Immature natural killer cell (primary cell): ENCODE results near the gene SIN3A. TPM values are rescaled to one million over a fixed set of nuclear protein-coding genes. Genes with fewer than 3 reads are reported as not detected.
"Not testable (repeated sequence)": the region's sequence is repeated elsewhere in the genome, so short reads cannot be mapped to it uniquely, and the experiment has no call there.

Experiments used
- DNase-seq, 3 donors: peaks; one replicate each; pipeline ENCODE4 v3.0.0; 2022; ENCODE audit warnings: mixed read lengths in 1 of 3
- H3K27ac Mint-ChIP-seq, 6 donors: one replicate each; pipeline ENCODE4 v1.8.0; 2020; ENCODE audit warnings: mixed read lengths in 6 of 6, mild to moderate bottlenecking in 5 of 6, inconsistent platforms in 4 of 6, moderate library complexity in 3 of 6
- H3K27me3 Mint-ChIP-seq, 3 donors: one replicate each; pipeline ENCODE4 v1.8.0; 2020 to 2021; ENCODE audit warnings: low read depth in 3 of 3, mild to moderate bottlenecking in 3 of 3, mixed read lengths in 3 of 3, moderate library complexity in 3 of 3, inconsistent platforms in 1 of 3
- H3K36me3 Mint-ChIP-seq, 3 donors: one replicate each; pipeline ENCODE4 v1.8.0; 2020; ENCODE audit warnings: mixed read lengths in 3 of 3, inconsistent platforms in 2 of 3, mild to moderate bottlenecking in 2 of 3
- H3K4me1 Mint-ChIP-seq, 2 donors: one replicate each; pipeline ENCODE4 v1.8.0; 2020; ENCODE audit warnings: inconsistent platforms in 2 of 2, mild to moderate bottlenecking in 2 of 2, mixed read lengths in 2 of 2, moderate library complexity in 1 of 2
- H3K4me3 Mint-ChIP-seq, 5 donors: one replicate each; pipeline ENCODE4 v1.8.0; 2020; ENCODE audit warnings: mild to moderate bottlenecking in 5 of 5, mixed read lengths in 5 of 5, inconsistent platforms in 3 of 5, moderate library complexity in 3 of 5
- H3K9me3 Mint-ChIP-seq, 6 donors: one replicate each; pipeline ENCODE4 v1.8.0; 2020; ENCODE audit warnings: mild to moderate bottlenecking in 6 of 6, mixed read lengths in 6 of 6, inconsistent platforms in 4 of 6, moderate library complexity in 3 of 6
- polyA plus RNA-seq, 3 donors: library from polyadenylated mRNA; unstranded; fragments of 300-500 nt; fragmentation: Illumina TruSeq; gene quantifications; one replicate each; pipeline ENCODE4 v1.2.3, GENCODE V29; 2021

Gene SIN3A
- polyA plus RNA-seq, result 10 to 100 TPM in 2 of 3 donors, 1 to 10 TPM in 1; 8.6 to 21.2 (median 10.3) TPM

GRCh38 chr15:75451674-75452363 is at the start of gene SIN3A:
TSS of gene SIN3A (minus strand) at chr15:75451690. CDS start at chr15:75430375, 21,315 bp downstream.
- H3K4me3 Mint-ChIP-seq, result peak within 1 kb of the TSS; percentile 94 to 100 (median 97)
- DNase-seq, result peak; percentile 99
- no peaks in the 10 kb centered on the region for H3K36me3 Mint-ChIP-seq
- H3K27ac Mint-ChIP-seq, result peak within 1 kb of the TSS; percentile 98 to 100 (median 100)
- H3K4me1 Mint-ChIP-seq, result peaks cover 50 to 65% of the 10 kb centered on the region in 2 donors
- H3K9me3 Mint-ChIP-seq, result no peaks in the 10 kb centered on the region
- peaks cover 16 to 38% (median 22%) of the 10 kb centered on the region in 3 donors for H3K27me3 Mint-ChIP-seq

GRCh38 chr15:75493732-75494131 is 42.2 kb upstream of the SIN3A start:
- H3K36me3 Mint-ChIP-seq, result peaks cover 5 to 24% (median 8%) of the 10 kb centered on the region in 3 donors

GRCh38 chr15:75483961-75484360 is 32.5 kb upstream of the SIN3A start:
- Mint-ChIP-seq H3K4me3 (no peak overlapping the region), H3K4me1 (no peaks in the 10 kb centered on the region), H3K36me3 (peaks cover 5 to 15% (median 7%) of the 10 kb centered on the region in 3 donors), H3K9me3 (no peaks in the 10 kb centered on the region), H3K27me3 (peaks cover 0 to 2% (median 1%) of the 10 kb centered on the region in 3 donors), H3K27ac (peak overlapping the region in 1 of 6 donors; percentile 15)
- DNase-seq, result no peak

More at GRCh38 chr15:75493732-75494131, 42.2 kb upstream of the SIN3A start:
- Mint-ChIP-seq H3K4me1 (no peaks in the 10 kb centered on the region), H3K27me3 (peaks cover 0 to 2% (median 0%) of the 10 kb centered on the region in 3 donors), H3K4me3 (no peak overlapping the region), H3K9me3 (no peaks in the 10 kb centered on the region), H3K27ac (peak overlapping the region in 1 of 6 donors; percentile 29)
- DNase-seq, result no peak

- H3K9me3 Mint-ChIP-seq, H3K27ac Mint-ChIP-seq, DNase-seq, H3K4me1 Mint-ChIP-seq, H3K27me3 Mint-ChIP-seq, H3K4me3 Mint-ChIP-seq: not testable (repeated sequence)
- peaks cover 5 to 19% (median 8%) of the 10 kb centered on the region in 3 donors for H3K36me3 Mint-ChIP-seq
Measured at GRCh38 chr15:75483556-75483955, 32.1 kb upstream of the SIN3A start.

GRCh38 chr15:75483106-75483505 is 31.6 kb upstream of the SIN3A start:
- H3K4me3 Mint-ChIP-seq, result no peak overlapping the region
- H3K9me3 Mint-ChIP-seq, result no peaks in the 10 kb centered on the region
- peak overlapping the region in 1 of 6 donors; percentile 2 for H3K27ac Mint-ChIP-seq
- no peak for DNase-seq
- peaks cover 0 to 2% (median 1%) of the 10 kb centered on the region in 3 donors for H3K27me3 Mint-ChIP-seq
- no peaks in the 10 kb centered on the region for H3K4me1 Mint-ChIP-seq
- H3K36me3 Mint-ChIP-seq, result peaks cover 5 to 22% (median 10%) of the 10 kb centered on the region in 3 donors

- H3K27ac Mint-ChIP-seq, H3K4me3 Mint-ChIP-seq, DNase-seq, H3K9me3 Mint-ChIP-seq, H3K27me3 Mint-ChIP-seq, H3K4me1 Mint-ChIP-seq: not testable (repeated sequence)
- H3K36me3 Mint-ChIP-seq, result peaks cover 0 to 18% (median 7%) of the 10 kb centered on the region in 3 donors
Measured at GRCh38 chr15:75480463-75480862, 29.0 kb upstream of the SIN3A start.

- H3K27ac Mint-ChIP-seq, result peak overlapping the region in 1 of 6 donors; percentile 60
- no peak overlapping the region for H3K4me3 Mint-ChIP-seq
- peaks cover 0 to 1% (median 0%) of the 10 kb centered on the region in 3 donors for H3K27me3 Mint-ChIP-seq
- no peaks in the 10 kb centered on the region for H3K4me1 Mint-ChIP-seq
- peaks cover 0 to 13% (median 10%) of the 10 kb centered on the region in 3 donors for H3K36me3 Mint-ChIP-seq
- DNase-seq, result no peak
- H3K9me3 Mint-ChIP-seq, result no peaks in the 10 kb centered on the region
Measured at GRCh38 chr15:75479670-75480069, 28.2 kb upstream of the SIN3A start.

GRCh38 chr15:75477094-75477493 is 25.6 kb upstream of the SIN3A start:
- H3K9me3 Mint-ChIP-seq, H3K27me3 Mint-ChIP-seq, H3K4me3 Mint-ChIP-seq, DNase-seq, H3K4me1 Mint-ChIP-seq: not testable (repeated sequence)
- Mint-ChIP-seq H3K27ac (peak overlapping the region in 1 of 6 donors; percentile 72), H3K36me3 (peaks cover 0 to 14% (median 9%) of the 10 kb centered on the region in 3 donors)

GRCh38 chr15:75468913-75469598 is 17.6 kb upstream of the SIN3A start:
- Mint-ChIP-seq H3K4me1 (peaks cover 0 to 6% of the 10 kb centered on the region in 2 donors), H3K36me3 (peaks cover 13 to 49% (median 28%) of the 10 kb centered on the region in 3 donors), H3K27ac (no peak overlapping the region), H3K9me3 (no peaks in the 10 kb centered on the region), H3K27me3 (peaks cover 0 to 6% (median 0%) of the 10 kb centered on the region in 3 donors), H3K4me3 (no peak overlapping the region)
- no peak for DNase-seq

- no peaks in the 10 kb centered on the region for H3K9me3 Mint-ChIP-seq
- H3K27ac Mint-ChIP-seq, result peak overlapping the region in 3 of 6 donors; percentile 13 to 58 (median 37)
- H3K27me3 Mint-ChIP-seq, result peaks cover 2 to 4% (median 2%) of the 10 kb centered on the region in 3 donors
- H3K4me1 Mint-ChIP-seq, result peaks cover 7 to 21% of the 10 kb centered on the region in 2 donors
- H3K36me3 Mint-ChIP-seq, result peaks cover 0 to 7% (median 3%) of the 10 kb centered on the region in 3 donors
- DNase-seq, result no peak
- H3K4me3 Mint-ChIP-seq, result no peak overlapping the region
Measured at GRCh38 chr15:75460646-75461045, 9.2 kb upstream of the SIN3A start.

GRCh38 chr15:75459581-75459980 is 8.1 kb upstream of the SIN3A start:
- no peak for DNase-seq
- Mint-ChIP-seq H3K27me3 (peaks cover 2 to 9% (median 4%) of the 10 kb centered on the region in 3 donors), H3K36me3 (peaks cover 0 to 3% (median 0%) of the 10 kb centered on the region in 3 donors), H3K4me3 (no peak overlapping the region), H3K27ac (peak overlapping the region in 1 of 6 donors; percentile 34), H3K9me3 (no peaks in the 10 kb centered on the region), H3K4me1 (peaks cover 7 to 19% of the 10 kb centered on the region in 2 donors)

GRCh38 chr15:75456710-75457109 is 5.2 kb upstream of the SIN3A start:
- DNase-seq, result no peak
- peak overlapping the region; percentile 80 to 100 (median 87) for H3K27ac Mint-ChIP-seq
- H3K4me3 Mint-ChIP-seq, result peak overlapping the region in 4 of 5 donors; percentile 91 to 100 (median 94)
- no peaks in the 10 kb centered on the region for H3K9me3 Mint-ChIP-seq
- H3K36me3 Mint-ChIP-seq, result no peaks in the 10 kb centered on the region
- H3K4me1 Mint-ChIP-seq, result peaks cover 23 to 27% of the 10 kb centered on the region in 2 donors
- peaks cover 12 to 27% (median 17%) of the 10 kb centered on the region in 3 donors for H3K27me3 Mint-ChIP-seq

- peaks cover 23 to 27% of the 10 kb centered on the region in 2 donors for H3K4me1 Mint-ChIP-seq
- H3K4me3 Mint-ChIP-seq, result peak overlapping the region; percentile 91 to 100 (median 95)
- peak in 2 of 3 donors; percentile 55 to 56 for DNase-seq
- H3K9me3 Mint-ChIP-seq, result no peaks in the 10 kb centered on the region
- H3K27me3 Mint-ChIP-seq, result peaks cover 14 to 33% (median 21%) of the 10 kb centered on the region in 3 donors
- peak overlapping the region; percentile 80 to 100 (median 87) for H3K27ac Mint-ChIP-seq
- H3K36me3 Mint-ChIP-seq, result no peaks in the 10 kb centered on the region
Measured at GRCh38 chr15:75455982-75456531, 4.6 kb upstream of the SIN3A start.
